ENCODE data around the gene TBX19. TPM values are rescaled to one million over a fixed set of nuclear protein-coding genes. Genes with fewer than 3 reads are reported as not detected.

Gene TBX19
- total and polyA plus RNA-seq, 10 donors, result 1.7 to 4.7 (median 3.3) TPM

DNA sequence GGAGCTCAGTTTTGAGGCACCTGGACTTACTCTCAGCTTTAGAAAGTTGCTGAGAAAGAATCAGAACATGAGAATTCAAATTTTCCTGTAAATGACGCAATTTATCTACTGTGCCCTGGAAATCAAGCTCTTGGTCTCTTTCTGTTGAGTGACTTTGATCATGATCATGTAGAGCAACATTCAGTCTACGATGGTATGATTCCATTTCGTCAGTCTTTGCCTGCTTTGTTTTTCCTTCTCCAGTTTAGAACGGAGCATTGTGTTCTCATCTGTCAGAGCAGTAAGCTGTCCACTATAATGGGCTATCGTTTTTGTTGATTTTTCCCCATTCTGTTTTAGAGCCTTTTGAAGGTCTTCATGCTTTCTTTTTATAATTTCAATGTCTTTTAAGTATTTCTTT is 34.2 kb upstream of the TBX19 start:
- H3K4me1 ChIP-seq, result peaks cover 2 to 55% (median 26%) of the 10 kb centered on the region in 6 donors
- H3K4me3 ChIP-seq, result no peak overlapping the region
- H3K9me3 ChIP-seq, result no peaks in the 10 kb centered on the region
- intact Hi-C loops (cut with DNase I; ENCODE audit: low total_unique reads), result no loop called here
- TF ChIP-seq, protein P1, sequence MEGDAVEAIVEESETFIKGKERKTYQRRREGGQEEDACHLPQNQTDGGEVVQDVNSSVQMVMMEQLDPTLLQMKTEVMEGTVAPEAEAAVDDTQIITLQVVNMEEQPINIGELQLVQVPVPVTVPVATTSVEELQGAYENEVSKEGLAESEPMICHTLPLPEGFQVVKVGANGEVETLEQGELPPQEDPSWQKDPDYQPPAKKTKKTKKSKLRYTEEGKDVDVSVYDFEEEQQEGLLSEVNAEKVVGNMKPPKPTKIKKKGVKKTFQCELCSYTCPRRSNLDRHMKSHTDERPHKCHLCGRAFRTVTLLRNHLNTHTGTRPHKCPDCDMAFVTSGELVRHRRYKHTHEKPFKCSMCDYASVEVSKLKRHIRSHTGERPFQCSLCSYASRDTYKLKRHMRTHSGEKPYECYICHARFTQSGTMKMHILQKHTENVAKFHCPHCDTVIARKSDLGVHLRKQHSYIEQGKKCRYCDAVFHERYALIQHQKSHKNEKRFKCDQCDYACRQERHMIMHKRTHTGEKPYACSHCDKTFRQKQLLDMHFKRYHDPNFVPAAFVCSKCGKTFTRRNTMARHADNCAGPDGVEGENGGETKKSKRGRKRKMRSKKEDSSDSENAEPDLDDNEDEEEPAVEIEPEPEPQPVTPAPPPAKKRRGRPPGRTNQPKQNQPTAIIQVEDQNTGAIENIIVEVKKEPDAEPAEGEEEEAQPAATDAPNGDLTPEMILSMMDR (IDR thresholded peaks at IDR 0.05 in 8 of 11, conservative IDR thresholded peaks at IDR 0.05 in 3 of 11), result no peak
- TF ChIP-seq POLR2A (IDR thresholded peaks at IDR 0.05) (no peak), POLR2AphosphoS5 (IDR thresholded peaks at IDR 0.05) (no peak)
- 90 to 96% (median 93%) methylated on average over 5 of the region's 5 CpGs for WGBS, 5 donors
- no peak for DNase-seq
- H3K27me3 ChIP-seq (replicated peaks in 1 of 7), result no peaks in the 10 kb centered on the region
- peaks cover 0 to 100% (median 63%) of the 10 kb centered on the region in 6 donors for H3K36me3 ChIP-seq
- no peak overlapping the region for H3K27ac ChIP-seq

DNA sequence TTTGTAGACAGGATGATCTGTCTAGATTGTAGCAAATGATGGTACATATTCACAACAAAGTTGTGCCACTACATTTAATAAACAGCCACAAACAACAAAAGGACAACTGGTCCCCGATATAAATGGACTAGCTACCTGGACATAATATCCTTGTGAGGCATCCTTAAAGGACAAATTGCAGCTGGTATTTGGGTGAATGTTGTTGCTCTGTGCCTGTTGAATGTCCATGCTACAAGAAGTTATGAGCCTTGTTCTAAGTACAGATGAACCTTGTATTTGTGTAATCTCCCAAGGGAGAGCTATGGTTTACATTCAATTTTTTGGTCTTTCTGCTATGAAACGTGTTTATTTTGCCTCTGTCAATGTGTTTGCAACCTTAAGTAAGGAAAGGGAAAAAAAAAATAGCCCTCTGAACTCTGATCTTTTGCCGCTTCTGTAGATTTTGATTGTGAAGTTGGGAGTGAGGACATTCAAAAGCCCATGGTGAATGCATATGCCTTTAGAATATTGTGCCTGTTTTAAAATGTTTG is 28.4 kb upstream of the TBX19 start:
- Histone ChIP-seq H3K36me3 (peaks cover 0 to 99% (median 34%) of the 10 kb centered on the region in 6 donors), H3K27me3 (replicated peaks in 1 of 7) (no peaks in the 10 kb centered on the region), H3K9me3 (peaks cover 0 to 25% (median 21%) of the 10 kb centered on the region in 8 donors), H3K4me1 (peaks cover 0 to 10% (median 3%) of the 10 kb centered on the region in 6 donors), H3K27ac (no peak overlapping the region), H3K4me3 (no peak overlapping the region)
- intact Hi-C loops (cut with DNase I; ENCODE audit: low total_unique reads), result no loop called here
- DNase-seq, result no peak
- WGBS, 5 donors, result 83 to 91% (median 87%) methylated on average over 3 of the region's 3 CpGs
- no peak for TF ChIP-seq POLR2A (IDR thresholded peaks at IDR 0.05)
- TF ChIP-seq, protein P1 (IDR thresholded peaks at IDR 0.05 in 8 of 11, conservative IDR thresholded peaks at IDR 0.05 in 3 of 11), result no peak
- TF ChIP-seq POLR2AphosphoS5 (IDR thresholded peaks at IDR 0.05), result no peak

DNA sequence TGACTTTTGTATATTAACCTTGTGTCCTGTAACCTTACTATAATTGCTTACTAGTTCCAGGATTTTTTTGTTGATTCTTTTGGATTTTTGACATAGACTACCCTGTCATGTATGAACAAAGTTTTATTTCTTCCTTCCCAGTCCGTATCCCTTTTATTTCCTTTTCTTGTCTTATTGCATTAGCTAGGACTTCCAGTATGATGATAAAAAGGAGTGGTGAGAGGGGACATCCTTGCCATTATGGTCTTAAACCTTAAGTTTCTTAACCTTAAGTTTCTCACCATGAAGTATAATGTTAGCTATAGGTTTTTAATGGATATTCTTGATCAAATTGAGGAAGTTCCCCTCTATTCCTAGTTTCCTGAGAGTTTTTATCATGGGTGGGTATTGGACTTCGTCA is 24.5 kb upstream of the TBX19 start:
- Histone ChIP-seq H3K27ac (no peak overlapping the region), H3K4me1 (peaks cover 0 to 14% (median 2%) of the 10 kb centered on the region in 6 donors), H3K9me3 (peaks cover 0 to 26% (median 21%) of the 10 kb centered on the region in 8 donors), H3K27me3 (replicated peaks in 1 of 7) (no peaks in the 10 kb centered on the region), H3K4me3 (no peak overlapping the region), H3K36me3 (peaks cover 0 to 84% (median 11%) of the 10 kb centered on the region in 6 donors)
- intact Hi-C loops (cut with DNase I; ENCODE audit: low total_unique reads), result no loop called here
- TF ChIP-seq POLR2A (IDR thresholded peaks at IDR 0.05), result no peak
- no peak for TF ChIP-seq POLR2AphosphoS5 (IDR thresholded peaks at IDR 0.05)
- TF ChIP-seq, protein P1 (IDR thresholded peaks at IDR 0.05 in 8 of 11, conservative IDR thresholded peaks at IDR 0.05 in 3 of 11), result no peak
- no peak for DNase-seq
- 93 to 99% (median 95%) methylated on average over 2 of the region's 2 CpGs for WGBS, 5 donors

DNA sequence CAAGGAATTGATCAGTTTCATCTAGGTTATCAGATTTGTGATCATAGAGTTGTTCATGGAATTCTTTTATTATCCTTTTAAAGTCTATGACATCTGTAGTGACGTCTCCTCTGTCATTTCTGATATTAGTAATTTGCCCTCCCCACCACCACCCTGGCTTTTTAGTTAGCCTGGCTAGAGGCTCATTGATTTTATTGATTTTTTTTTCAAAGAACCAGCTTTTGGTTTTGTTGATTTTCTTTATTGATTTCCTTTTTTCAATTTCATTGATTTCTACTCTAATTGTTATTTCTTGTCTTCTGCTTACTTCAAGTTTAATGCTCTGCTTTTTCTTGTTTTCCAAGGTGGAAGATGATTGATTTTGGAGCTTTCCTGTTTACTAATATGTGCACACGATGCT is 23.3 kb upstream of the TBX19 start:
- H3K27me3 ChIP-seq (replicated peaks in 1 of 7), result no peaks in the 10 kb centered on the region
- TF ChIP-seq POLR2AphosphoS5 (IDR thresholded peaks at IDR 0.05), result no peak
- TF ChIP-seq, protein P1 (IDR thresholded peaks at IDR 0.05 in 8 of 11, conservative IDR thresholded peaks at IDR 0.05 in 3 of 11), result no peak
- no peak for TF ChIP-seq POLR2A (IDR thresholded peaks at IDR 0.05)
- no peak overlapping the region for H3K4me3 ChIP-seq
- H3K9me3 ChIP-seq, result peaks cover 0 to 26% (median 21%) of the 10 kb centered on the region in 8 donors
- H3K27ac ChIP-seq, result no peak overlapping the region
- no peak for DNase-seq
- peaks cover 0 to 84% (median 6%) of the 10 kb centered on the region in 6 donors for H3K36me3 ChIP-seq
- 44 to 70% (median 69%) methylated on average over 2 of the region's 2 CpGs for WGBS, 5 donors
- peaks cover 0 to 24% (median 6%) of the 10 kb centered on the region in 6 donors for H3K4me1 ChIP-seq
- intact Hi-C loops (cut with DNase I; ENCODE audit: low total_unique reads), result no loop called here
